ENCODE measurements around the gene CFAP46. TPM values are rescaled to one million over a fixed set of nuclear protein-coding genes. Genes with fewer than 3 reads are reported as not detected.

CFAP46 gene
- polyA plus RNA-seq, 1 of the 3 experiments (the other 2 are of a cell fraction) = 3.9 TPM

GRCh38 chr10:132781556-132781955, 160.8 kb downstream of the CFAP46 start:
- Histone ChIP-seq H3F3A (replicated peaks; ENCODE audit: insufficient read depth) (no peaks in the 10 kb centered on the region), H3K4me1 (ENCODE audit: control insufficient read depth in 1 of 2, insufficient read depth in 2 of 2, low read depth in 1 of 2, low read length in 1 of 2) (no peaks in the 10 kb centered on the region), H3K79me2 (ENCODE audit: insufficient read depth) (no peaks in the 10 kb centered on the region), H3K9me2 (no peaks in the 10 kb centered on the region), H3K4me3 (ENCODE audit: low read depth in 2 of 2, low read length in 1 of 2) (no peak overlapping the region), H3K27me3 (ENCODE audit: insufficient read depth) (peaks cover 5% of the 10 kb centered on the region), H3K4me2 (no peak overlapping the region), H4K20me1 (ENCODE audit: insufficient read depth) (0 out of 2 replicates have a peak, but pooled peaks cover 4% of the 10 kb centered on the region), H3K9me3 (no peaks in the 10 kb centered on the region), H3K9ac (no peak overlapping the region), H3K27ac (ENCODE audit: low read depth in 2 of 2, low read length in 1 of 2) (no peak overlapping the region), H2AFZ (ENCODE audit: low read depth) (no peak overlapping the region), H3K36me3 (replicated peaks in 1 of 2; ENCODE audit: control insufficient read depth in 1 of 2, insufficient read depth in 2 of 2, low read length in 1 of 2) (no peaks in the 10 kb centered on the region)
- TF ChIP-seq YY1 (IDR thresholded peaks at IDR 0.05; ENCODE audit: low read depth) (no peak), CHD2 (IDR thresholded peaks at IDR 0.05; ENCODE audit: low read length, partially characterized antibody) (no peak)
- DNase-seq = no peak
- ChIA-PET CTCF (interaction anchor here (1.2 to 1.5 kb wide), 2 partner anchors 12 to 125 kb away, joined by 3 to 6 read pairs; no protein-coding TSS in a partner anchor), POLR2A (no interaction called here)
- WGBS (ENCODE audit: low lambda C conversion rate) = 94% methylated on average over 10 of the region's 20 CpGs

GRCh38 chr10:132780356-132780755, 162.0 kb downstream of the CFAP46 start:
- DNase-seq = no peak
- no peaks in the 10 kb centered on the region for H3K79me2 ChIP-seq (ENCODE audit: insufficient read depth)
- H3K9me2 ChIP-seq = no peaks in the 10 kb centered on the region
- TF ChIP-seq NFIC (IDR thresholded peaks at IDR 0.05; ENCODE audit: borderline replicate concordance) = no peak
- no peaks in the 10 kb centered on the region; the same call in 1 of the 2 replicates for H3K27me3 ChIP-seq (ENCODE audit: insufficient read depth)
- 95% methylated on average over 5 of the region's 12 CpGs for WGBS (ENCODE audit: low lambda C conversion rate)
- no peak overlapping the region for H3K4me2 ChIP-seq
- ChIA-PET POLR2A (no interaction called here), CTCF (interaction anchor here (1.0 to 1.5 kb wide), 2 partner anchors 13 to 126 kb away, joined by 3 to 6 read pairs; no protein-coding TSS in a partner anchor)
- H3F3A ChIP-seq (replicated peaks; ENCODE audit: insufficient read depth) = no peaks in the 10 kb centered on the region
- no peaks in the 10 kb centered on the region; a peak in 1 of 4 replicates for H3K4me1 ChIP-seq (ENCODE audit: control insufficient read depth in 1 of 2, insufficient read depth in 2 of 2, low read depth in 1 of 2, low read length in 1 of 2)
- no peaks in the 10 kb centered on the region for H3K36me3 ChIP-seq (replicated peaks in 1 of 2; ENCODE audit: control insufficient read depth in 1 of 2, insufficient read depth in 2 of 2, low read length in 1 of 2)
- no peak overlapping the region for H2AFZ ChIP-seq (ENCODE audit: low read depth)
- H3K4me3 ChIP-seq (ENCODE audit: low read depth in 2 of 2, low read length in 1 of 2) = no peak overlapping the region
- no peaks in the 10 kb centered on the region for H4K20me1 ChIP-seq (ENCODE audit: insufficient read depth)
- no peak overlapping the region for H3K27ac ChIP-seq (ENCODE audit: low read depth in 2 of 2, low read length in 1 of 2)
- H3K9me3 ChIP-seq = no peaks in the 10 kb centered on the region
- H3K9ac ChIP-seq = no peak overlapping the region

DNA sequence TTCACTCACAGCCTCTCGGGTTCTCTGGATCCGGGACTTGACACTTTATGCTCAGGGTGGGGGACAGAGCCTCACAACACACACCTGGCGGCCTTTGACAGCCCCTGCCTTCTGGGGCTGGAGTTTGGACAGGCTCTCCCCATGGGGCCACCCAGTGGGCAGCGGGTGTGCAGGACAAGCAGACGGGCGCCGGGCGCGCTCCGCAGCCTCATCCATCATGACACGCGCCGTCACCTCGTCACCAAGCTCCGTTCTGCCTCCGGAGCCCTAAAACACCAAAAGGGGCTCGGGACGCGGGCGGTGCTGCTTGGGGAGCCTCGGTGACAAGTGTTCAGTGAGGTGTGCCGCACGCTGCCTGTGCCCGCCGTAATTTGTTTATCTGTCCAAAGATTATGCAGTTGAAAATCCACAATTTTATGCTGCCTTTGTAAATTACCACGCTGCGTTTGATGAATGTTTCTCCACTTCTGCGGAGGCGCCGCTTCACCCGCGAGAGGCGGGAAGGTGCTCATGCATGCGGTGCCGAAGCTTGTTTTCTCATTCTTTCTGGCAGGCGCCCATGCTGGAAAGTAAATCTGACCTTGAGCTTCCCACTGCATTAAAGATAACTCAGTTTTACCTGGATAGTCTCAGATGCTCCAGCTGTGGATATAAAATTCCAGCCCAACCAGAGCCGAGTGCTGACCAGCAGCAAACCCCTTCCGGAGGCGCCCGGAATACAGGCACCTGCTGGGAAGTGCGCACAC, 162.6 kb downstream of the CFAP46 start:
- Histone ChIP-seq H3K9ac (no peak overlapping the region), H4K20me1 (ENCODE audit: insufficient read depth) (no peaks in the 10 kb centered on the region), H3K4me2 (no peak overlapping the region), H3F3A (replicated peaks; ENCODE audit: insufficient read depth) (no peaks in the 10 kb centered on the region), H3K27me3 (ENCODE audit: insufficient read depth) (no peaks in the 10 kb centered on the region), H3K4me3 (ENCODE audit: low read depth in 2 of 2, low read length in 1 of 2) (no peak overlapping the region), H3K79me2 (ENCODE audit: insufficient read depth) (no peaks in the 10 kb centered on the region), H3K9me3 (no peaks in the 10 kb centered on the region), H3K4me1 (ENCODE audit: control insufficient read depth in 1 of 2, insufficient read depth in 2 of 2, low read depth in 1 of 2, low read length in 1 of 2) (no peaks in the 10 kb centered on the region; a peak in 1 of 4 replicates), H3K36me3 (replicated peaks in 1 of 2; ENCODE audit: control insufficient read depth in 1 of 2, insufficient read depth in 2 of 2, low read length in 1 of 2) (no peaks in the 10 kb centered on the region), H3K27ac (ENCODE audit: low read depth in 2 of 2, low read length in 1 of 2) (no peak overlapping the region), H3K9me2 (no peaks in the 10 kb centered on the region), H2AFZ (ENCODE audit: low read depth) (no peak overlapping the region)
- DNase-seq = no peak
- ChIA-PET CTCF (no interaction called here), POLR2A (no interaction called here)
- WGBS (ENCODE audit: low lambda C conversion rate) = 93% methylated on average over 40 of the region's 41 CpGs
- TF ChIP-seq SMC3 (IDR thresholded peaks at IDR 0.05; ENCODE audit: low read depth, low read length) = no peak
- no peak for TF ChIP-seq GATA2 (CRISPR knock-in tag; IDR thresholded peaks at IDR 0.05)
- TF ChIP-seq ELF1 (IDR thresholded peaks at IDR 0.05) = no peak
- no peak for TF ChIP-seq IRF3 (IDR thresholded peaks at IDR 0.05; ENCODE audit: low read depth, low read length)
- TF ChIP-seq, protein P1, sequence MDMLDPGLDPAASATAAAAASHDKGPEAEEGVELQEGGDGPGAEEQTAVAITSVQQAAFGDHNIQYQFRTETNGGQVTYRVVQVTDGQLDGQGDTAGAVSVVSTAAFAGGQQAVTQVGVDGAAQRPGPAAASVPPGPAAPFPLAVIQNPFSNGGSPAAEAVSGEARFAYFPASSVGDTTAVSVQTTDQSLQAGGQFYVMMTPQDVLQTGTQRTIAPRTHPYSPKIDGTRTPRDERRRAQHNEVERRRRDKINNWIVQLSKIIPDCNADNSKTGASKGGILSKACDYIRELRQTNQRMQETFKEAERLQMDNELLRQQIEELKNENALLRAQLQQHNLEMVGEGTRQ (IDR thresholded peaks at IDR 0.05; ENCODE audit: borderline replicate concordance, low read depth, low read length) = no peak
- TF ChIP-seq, protein P2, sequence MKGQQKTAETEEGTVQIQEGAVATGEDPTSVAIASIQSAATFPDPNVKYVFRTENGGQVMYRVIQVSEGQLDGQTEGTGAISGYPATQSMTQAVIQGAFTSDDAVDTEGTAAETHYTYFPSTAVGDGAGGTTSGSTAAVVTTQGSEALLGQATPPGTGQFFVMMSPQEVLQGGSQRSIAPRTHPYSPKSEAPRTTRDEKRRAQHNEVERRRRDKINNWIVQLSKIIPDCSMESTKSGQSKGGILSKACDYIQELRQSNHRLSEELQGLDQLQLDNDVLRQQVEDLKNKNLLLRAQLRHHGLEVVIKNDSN (IDR thresholded peaks at IDR 0.05; ENCODE audit: borderline replicate concordance, low read depth) = no peak
- TF ChIP-seq YY1 (IDR thresholded peaks at IDR 0.05; ENCODE audit: low read depth) = no peak
- TF ChIP-seq POLR2AphosphoS5 (IDR thresholded peaks at IDR 0.05; ENCODE audit: low read depth, low read length) = no peak
- no peak for TF ChIP-seq FOSL2 (IDR thresholded peaks at IDR 0.05; ENCODE audit: borderline replicate concordance, low read depth)
- no peak for TF ChIP-seq RCOR1 (IDR thresholded peaks at IDR 0.05; ENCODE audit: low read length)
- no peak for TF ChIP-seq TAF1 (IDR thresholded peaks at IDR 0.05; ENCODE audit: borderline replicate concordance, low read depth, low read length)
- TF ChIP-seq RXRA (IDR thresholded peaks at IDR 0.05; ENCODE audit: borderline replicate concordance, low read depth) = no peak
- TF ChIP-seq, protein P3, sequence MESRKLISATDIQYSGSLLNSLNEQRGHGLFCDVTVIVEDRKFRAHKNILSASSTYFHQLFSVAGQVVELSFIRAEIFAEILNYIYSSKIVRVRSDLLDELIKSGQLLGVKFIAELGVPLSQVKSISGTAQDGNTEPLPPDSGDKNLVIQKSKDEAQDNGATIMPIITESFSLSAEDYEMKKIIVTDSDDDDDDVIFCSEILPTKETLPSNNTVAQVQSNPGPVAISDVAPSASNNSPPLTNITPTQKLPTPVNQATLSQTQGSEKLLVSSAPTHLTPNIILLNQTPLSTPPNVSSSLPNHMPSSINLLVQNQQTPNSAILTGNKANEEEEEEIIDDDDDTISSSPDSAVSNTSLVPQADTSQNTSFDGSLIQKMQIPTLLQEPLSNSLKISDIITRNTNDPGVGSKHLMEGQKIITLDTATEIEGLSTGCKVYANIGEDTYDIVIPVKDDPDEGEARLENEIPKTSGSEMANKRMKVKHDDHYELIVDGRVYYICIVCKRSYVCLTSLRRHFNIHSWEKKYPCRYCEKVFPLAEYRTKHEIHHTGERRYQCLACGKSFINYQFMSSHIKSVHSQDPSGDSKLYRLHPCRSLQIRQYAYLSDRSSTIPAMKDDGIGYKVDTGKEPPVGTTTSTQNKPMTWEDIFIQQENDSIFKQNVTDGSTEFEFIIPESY (IDR thresholded peaks at IDR 0.05; ENCODE audit: borderline replicate concordance, low read depth) = no peak
